Muscle of leg (tissue), 11 donors: Measurements from ENCODE around the gene SREBF2. TPM values are rescaled to one million over a fixed set of nuclear protein-coding genes. Genes with fewer than 3 reads are reported as not detected.

Source experiments
- DNase-seq: peaks from one replicate; pipeline ENCODE4 v3.0.0; 2013
- H3K27ac ChIP-seq: one replicate; pipeline ENCODE4 v1.5.1; 2013; ENCODE audit warnings: mild to moderate bottlenecking, low read length, control low read depth
- H3K27me3 ChIP-seq: one replicate; pipeline ENCODE4 v1.6.1; 2013; ENCODE audit warnings: low read length; ENCODE audit not compliant: control insufficient read depth, insufficient read depth
- H3K36me3 ChIP-seq: one replicate; pipeline ENCODE4 v1.6.1; 2013; ENCODE audit warnings: low read length; ENCODE audit not compliant: control insufficient read depth, insufficient read depth
- H3K4me1 ChIP-seq: one replicate; pipeline ENCODE4 v1.6.1; 2013; ENCODE audit warnings: low read length; ENCODE audit not compliant: control insufficient read depth, insufficient read depth
- H3K4me3 ChIP-seq: one replicate; pipeline ENCODE4 v1.5.1; 2013; ENCODE audit warnings: low read length, control low read depth
- H3K9me3 ChIP-seq: replicated peaks from 2 replicates; pipeline ENCODE4 v1.6.1; 2013; ENCODE audit warnings: low read depth, low read length; ENCODE audit not compliant: control insufficient read depth
- WGBS: methylation state at CpG from one replicate; pipeline ENCODE4 v1.1.5; 2013; ENCODE audit warnings: missing lambda C conversion rate; ENCODE audit not compliant: insufficient coverage; 5-methylcytosine and 5-hydroxymethylcytosine counted together
- polyA plus RNA-seq, 8 donors: library from polyadenylated mRNA; unstranded; fragments of 120-200 nt; gene quantifications; one replicate each; pipeline versions ENCODE4 v1.2.1 to v1.2.3, GENCODE V29; 2013; ENCODE audit warnings: inconsistent platforms in 1 of 8, low replicate concordance in 1 of 8; ENCODE audit not compliant: insufficient read length in 8 of 8, insufficient read depth in 1 of 8
- total RNA-seq: library from RNA; stranded (reverse); fragments of 120-200 nt; gene quantifications from one replicate; pipeline ENCODE4 v1.2.4, GENCODE V29; 2013

SREBF2 gene
- total and polyA plus RNA-seq, 9 donors = 30.9 to 106 (median 81.2) TPM

DNA sequence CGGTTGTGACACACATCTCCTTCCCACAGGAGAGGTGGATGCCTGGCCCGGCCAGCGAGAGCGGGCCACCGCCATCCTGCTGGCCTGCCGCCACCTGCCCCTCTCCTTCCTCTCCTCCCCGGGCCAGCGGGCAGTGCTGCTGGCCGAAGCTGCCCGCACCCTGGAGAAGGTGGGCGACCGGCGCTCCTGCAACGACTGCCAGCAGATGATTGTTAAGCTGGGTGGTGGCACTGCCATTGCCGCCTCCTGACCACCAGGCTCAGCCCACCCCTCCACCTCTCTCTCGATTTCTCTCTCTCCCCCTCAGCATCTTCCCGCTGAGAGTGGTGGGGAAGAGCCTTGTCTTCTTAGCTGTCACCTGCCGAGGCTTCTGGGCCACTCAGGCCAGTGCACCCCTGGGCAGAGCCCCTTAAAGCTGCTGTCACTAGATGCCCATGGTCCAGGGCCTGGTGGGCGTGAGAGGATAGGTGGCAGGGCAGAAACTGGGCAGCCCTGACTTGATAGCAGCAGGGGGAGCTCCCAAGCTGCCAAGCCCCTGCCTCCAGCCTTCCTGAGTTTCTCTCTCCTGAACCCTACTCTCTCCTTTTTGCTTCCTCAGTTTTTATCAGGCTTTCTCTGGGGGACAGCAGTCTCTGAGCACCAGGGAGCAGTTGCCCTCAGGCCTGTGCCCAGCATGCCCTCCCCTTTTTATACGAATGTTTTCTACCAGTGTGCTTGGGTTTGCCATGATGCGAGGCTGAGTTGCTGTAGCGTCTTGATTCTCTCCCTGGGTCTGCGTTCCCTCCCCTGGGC is 72.7 kb downstream of the SREBF2 start:
- DNase-seq = no peak
- Histone ChIP-seq H3K27ac (no peak overlapping the region), H3K36me3 (peaks cover 67% of the 10 kb centered on the region), H3K9me3 (no peaks in the 10 kb centered on the region), H3K27me3 (peaks cover 19% of the 10 kb centered on the region), H3K4me3 (no peak overlapping the region), H3K4me1 (peaks cover 16% of the 10 kb centered on the region)
- 87% methylated on average over 7 of the region's 23 CpGs for whole genome bisulfite sequencing

DNA sequence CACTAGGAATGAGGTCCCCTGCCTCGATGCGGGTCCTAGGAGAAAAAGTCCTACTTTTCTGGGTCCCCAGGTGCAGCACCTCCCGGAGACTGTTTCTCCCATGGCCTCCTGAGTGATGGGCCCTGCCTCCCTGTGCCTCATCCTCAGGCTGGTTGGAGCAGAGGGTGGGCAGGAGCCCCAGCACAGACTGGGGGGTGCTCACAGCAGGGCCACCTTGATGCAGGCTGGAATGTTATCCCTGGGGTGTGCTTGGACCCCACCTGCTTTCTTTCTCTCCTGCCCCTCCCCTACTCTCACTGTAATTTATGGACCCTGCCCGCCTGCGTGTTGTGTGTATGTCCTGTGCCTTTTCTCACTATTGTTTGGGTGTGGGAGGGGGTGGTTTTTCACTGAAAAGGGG is 73.9 kb downstream of the SREBF2 start:
- Histone ChIP-seq H3K9me3 (no peaks in the 10 kb centered on the region), H3K36me3 (peaks cover 57% of the 10 kb centered on the region), H3K27me3 (peaks cover 31% of the 10 kb centered on the region), H3K4me1 (peaks cover 19% of the 10 kb centered on the region), H3K27ac (no peak overlapping the region), H3K4me3 (no peak overlapping the region)
- whole genome bisulfite sequencing = 76% methylated on average over 3 of the region's 5 CpGs
- DNase-seq = no peak

DNA sequence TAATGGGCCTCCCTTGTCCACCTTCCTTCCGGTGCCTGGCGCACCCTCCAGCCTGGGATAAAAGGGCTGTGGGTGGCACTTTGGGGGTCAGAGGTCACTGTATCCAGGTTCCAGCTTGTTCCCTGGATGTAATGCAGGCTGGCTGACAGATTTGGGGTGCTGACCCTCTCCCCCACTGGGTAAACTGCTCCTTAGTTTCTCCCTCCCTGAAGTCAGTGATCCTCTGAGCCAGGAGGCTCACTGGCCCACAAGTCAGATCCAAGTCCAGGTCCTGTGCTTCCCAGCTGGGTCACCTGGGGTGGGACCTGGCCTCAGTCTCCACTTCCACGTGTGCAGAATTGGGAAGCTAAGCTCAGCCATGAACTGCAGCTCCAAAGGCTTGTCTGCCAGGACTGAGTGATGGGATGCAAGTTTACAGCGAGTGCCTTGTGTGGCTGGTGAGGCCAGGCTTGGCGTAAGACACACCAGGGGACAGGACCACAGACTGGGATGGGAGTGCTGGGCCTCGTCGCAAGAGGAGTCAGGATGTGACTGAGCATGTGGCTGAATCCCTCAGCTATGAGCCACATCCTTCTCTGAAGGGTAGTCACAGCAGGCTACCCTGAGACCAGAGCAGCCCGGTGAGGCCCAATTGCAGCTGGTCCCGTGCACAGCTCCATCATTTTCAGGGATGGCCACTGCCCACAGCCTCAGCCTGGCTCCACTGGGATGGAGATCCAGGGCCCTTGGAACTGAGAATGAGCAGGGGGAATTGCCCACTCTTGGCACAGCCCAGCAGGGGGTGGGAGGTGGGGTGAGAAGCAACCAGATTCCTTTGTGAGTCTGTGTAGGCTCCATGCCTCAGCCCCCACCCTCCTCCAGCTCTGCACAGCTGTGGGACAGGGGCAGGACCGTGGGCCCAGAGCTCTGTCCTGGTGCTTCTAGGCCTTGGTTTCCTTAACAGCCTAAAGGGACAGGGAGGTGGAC is 74.8 kb downstream of the SREBF2 start:
- 75% methylated on average over 9 of the region's 10 CpGs for WGBS

DNA sequence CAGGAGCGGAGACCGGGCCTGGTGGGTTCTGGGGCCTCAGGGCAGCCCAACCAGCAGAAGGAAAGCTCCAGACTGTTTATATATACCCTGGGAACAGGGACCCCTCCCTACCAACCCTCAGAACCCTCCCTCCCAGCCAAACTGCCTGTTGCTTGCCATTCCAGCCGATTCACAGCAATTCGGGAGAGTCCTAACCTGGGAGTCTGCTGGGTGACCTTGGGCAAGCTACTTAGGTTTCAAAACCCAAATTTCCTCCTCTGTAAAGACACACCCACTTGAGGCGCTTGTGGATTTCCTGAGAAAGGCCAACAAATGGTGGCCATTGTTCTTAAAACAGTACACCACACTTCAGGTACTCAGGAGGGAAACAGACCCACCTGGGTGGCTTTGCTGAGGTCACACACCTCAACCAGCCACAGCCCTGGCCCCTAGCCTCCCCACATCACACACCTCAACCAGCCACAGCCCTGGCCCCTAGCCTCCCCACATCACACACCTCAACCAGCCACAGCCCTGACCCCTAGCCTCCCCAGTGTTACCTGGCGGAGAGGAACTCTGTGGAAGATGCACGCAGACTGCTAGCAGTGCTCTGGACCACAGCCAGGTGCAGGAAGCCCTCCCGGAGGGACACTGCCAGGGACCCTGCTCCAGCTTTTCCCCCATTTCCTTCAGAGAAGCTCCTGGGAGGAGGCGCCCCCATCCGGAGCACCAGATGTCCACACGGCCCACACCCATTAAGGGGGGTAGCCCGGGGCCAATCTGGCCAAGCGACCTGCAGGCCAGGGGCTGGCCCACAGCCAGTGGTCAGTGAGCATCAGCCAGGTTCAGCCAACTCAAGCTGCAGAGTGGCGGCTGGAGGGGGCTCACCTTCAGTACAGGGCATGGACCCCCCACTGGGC is 75.8 kb downstream of the SREBF2 start:
- peaks cover 50% of the 10 kb centered on the region for H3K27me3 ChIP-seq
- H3K9me3 ChIP-seq = no peaks in the 10 kb centered on the region
- no peak overlapping the region for H3K4me3 ChIP-seq
- DNase-seq = no peak
- 50% methylated on average over 13 of the region's 14 CpGs for WGBS
- peaks cover 38% of the 10 kb centered on the region for H3K36me3 ChIP-seq
- H3K27ac ChIP-seq = no peak overlapping the region
- H3K4me1 ChIP-seq = peaks cover 19% of the 10 kb centered on the region

More for the DNA sequence above, 74.8 kb downstream of the SREBF2 start:
- Histone ChIP-seq H3K4me3 (no peak overlapping the region), H3K9me3 (no peaks in the 10 kb centered on the region), H3K36me3 (peaks cover 48% of the 10 kb centered on the region), H3K4me1 (peaks cover 19% of the 10 kb centered on the region), H3K27ac (no peak overlapping the region), H3K27me3 (peaks cover 40% of the 10 kb centered on the region)
- no peak for DNase-seq

DNA sequence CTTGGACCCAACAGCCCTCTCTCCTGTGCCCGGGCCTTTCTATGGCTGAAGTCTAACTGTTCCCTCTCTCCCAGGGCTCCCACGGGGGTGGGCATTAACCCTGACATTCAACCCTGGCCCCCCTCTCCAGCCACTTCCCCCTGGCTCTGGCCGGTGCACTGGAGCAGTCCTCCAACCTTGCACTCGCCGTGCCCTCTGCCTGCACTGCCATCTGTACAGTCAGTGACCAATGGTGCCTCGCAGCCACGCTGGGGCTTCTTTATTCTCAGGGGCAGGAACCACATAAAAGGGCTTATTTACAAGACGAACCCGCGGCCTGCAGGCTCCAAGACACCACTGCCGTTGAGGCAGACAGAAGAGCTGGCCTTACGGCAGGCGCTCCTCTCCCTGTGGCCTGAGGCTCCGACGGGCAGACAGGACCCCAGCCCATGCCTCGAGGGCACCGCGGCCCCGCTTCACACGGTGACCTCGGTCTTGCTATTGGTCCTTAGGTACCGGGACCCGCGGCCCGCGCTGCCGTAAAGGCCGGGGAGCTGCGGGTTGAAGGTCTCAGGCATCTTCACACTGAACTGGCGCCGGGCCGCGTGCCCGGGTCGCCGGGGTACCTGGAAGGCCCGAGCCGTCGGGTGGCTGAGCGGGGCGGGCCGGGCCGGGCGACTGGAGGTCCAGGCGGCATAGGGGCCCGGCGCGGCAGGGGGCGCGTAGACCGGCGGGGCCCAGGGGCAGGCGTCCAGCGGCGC is 76.6 kb downstream of the SREBF2 start:
- no peak for DNase-seq
- H3K36me3 ChIP-seq = peaks cover 30% of the 10 kb centered on the region
- H3K4me1 ChIP-seq = peaks cover 19% of the 10 kb centered on the region
- H3K4me3 ChIP-seq = no peak overlapping the region
- H3K9me3 ChIP-seq = no peaks in the 10 kb centered on the region
- 17% methylated on average over 55 of the region's 55 CpGs for WGBS
- H3K27ac ChIP-seq = no peak overlapping the region
- peaks cover 55% of the 10 kb centered on the region for H3K27me3 ChIP-seq

DNA sequence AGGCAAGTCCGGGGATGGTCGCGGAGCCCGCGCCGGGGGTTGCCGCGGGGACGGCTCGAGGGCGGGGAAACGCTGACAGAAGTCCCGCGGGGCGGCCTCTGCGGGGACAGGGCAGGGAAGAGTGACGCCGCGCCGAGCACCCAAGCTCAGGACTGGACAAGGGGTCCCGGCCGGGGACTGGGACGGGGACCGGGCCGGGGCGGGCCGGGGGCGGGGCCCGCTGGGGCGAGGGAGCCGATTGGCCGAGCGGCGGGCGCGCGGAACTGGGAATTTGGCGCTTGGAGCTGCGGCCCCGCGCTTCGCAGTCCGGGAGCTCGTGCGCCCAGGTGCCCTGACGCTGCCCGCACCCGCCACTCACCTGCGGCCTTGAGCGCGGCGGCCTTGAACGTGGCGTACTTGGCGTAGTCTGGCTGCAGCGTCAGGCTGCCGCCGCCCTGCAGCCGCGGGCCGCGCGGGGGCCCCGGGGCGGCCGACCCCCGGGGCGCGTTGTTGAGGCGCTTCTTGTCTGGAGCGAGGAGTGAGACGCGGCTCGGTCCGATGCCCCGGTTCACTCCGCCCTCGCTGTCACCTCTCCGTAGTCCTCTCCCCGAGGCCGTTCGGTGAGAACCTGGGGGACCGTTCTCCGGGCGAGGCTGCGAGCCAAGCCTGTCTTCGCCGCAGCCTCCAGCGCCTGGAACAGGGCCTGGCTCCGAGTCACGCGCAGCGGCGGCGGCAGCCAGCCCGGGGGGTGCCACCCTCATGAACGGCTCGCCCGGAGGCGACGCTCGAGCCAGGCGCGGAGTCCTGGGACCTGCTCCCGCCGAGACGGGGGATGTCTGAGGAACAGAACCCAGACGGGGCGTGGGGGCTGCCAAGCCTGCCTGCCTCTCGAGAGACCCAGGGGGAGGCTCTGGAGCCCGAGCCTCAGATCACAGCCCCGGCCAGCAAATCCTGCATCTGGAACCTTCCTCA is 77.4 kb downstream of the SREBF2 start:
- Histone ChIP-seq H3K4me1 (peaks cover 22% of the 10 kb centered on the region), H3K36me3 (peaks cover 22% of the 10 kb centered on the region), H3K27me3 (peaks cover 59% of the 10 kb centered on the region), H3K9me3 (no peaks in the 10 kb centered on the region), H3K27ac (no peak overlapping the region), H3K4me3 (peak overlapping the region; percentile 24)
- no peak for DNase-seq
- under 1% methylated on average over 109 of the region's 112 CpGs for WGBS

DNA sequence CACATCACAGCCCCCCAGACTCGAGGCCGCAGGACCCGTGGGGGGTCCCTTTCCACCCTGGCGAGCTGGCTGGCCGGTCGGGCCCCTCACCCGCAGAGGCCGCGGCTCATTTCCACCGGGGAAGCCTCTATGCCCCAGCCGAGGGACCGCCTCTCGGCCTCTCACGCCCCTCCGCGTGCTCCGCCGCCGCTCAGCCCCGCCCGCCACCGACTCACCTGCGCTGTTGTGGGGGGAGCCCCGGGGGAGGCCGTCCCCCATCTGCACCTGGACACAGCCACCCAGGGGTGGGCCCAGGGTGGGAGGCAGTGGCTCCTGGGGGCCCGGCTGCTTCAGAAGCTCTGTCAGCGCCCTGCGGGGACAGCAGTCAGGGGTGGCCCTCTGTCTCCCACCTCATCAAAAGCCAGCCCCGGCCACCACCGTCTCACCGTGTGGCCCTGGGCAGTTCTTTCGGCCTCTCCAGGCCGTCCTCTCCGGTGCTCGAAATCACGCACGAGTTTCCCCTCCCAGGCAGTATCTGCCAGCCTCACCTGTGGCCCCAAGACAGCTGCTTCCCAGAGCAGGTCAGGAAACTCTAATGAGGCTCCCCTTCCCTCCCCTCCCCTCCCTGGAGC is 78.2 kb downstream of the SREBF2 start:
- WGBS = 12% methylated on average over 15 of the region's 37 CpGs
- H3K27me3 ChIP-seq = peaks cover 67% of the 10 kb centered on the region
- H3K36me3 ChIP-seq = peaks cover 14% of the 10 kb centered on the region
- H3K9me3 ChIP-seq = no peaks in the 10 kb centered on the region
- H3K27ac ChIP-seq = no peak overlapping the region
- no peak for DNase-seq
- peaks cover 25% of the 10 kb centered on the region for H3K4me1 ChIP-seq
- no peak overlapping the region for H3K4me3 ChIP-seq

DNA sequence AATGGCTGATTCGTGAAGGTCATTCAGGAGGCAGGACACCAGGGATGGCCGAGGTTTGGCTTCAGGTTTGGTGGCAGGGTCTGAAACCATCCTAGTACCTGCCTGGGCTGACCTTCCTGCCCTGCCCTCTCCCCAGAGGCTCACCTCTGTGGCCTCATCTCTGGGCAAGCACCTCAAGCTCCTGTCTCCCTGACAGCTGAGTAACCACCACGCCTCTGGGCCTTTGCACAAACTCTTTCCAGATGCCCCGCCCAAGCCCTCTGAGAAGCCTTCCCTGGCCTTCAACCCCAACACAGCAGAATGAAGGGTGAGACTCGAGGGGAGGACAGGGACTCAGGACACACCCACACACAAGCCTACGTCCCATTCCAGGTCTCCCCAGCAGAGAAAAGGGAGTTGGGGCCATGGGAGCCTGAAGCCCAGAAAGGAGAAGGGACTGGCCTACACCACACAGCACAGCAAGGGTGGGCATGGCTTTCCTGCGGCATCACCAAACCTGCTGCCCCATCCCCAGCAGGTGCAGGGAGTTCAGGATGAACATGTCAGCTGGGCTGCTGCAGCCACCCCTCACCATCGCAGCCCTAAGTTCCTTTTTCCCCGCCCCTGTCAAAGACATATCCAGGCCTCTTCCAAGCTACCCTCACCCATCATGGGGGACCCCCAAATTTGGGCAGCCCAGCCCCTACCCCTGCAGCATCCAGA is 79.6 kb downstream of the SREBF2 start:
- Histone ChIP-seq H3K9me3 (no peaks in the 10 kb centered on the region), H3K27ac (no peak overlapping the region), H3K27me3 (peaks cover 81% of the 10 kb centered on the region), H3K4me3 (no peak overlapping the region), H3K36me3 (peaks cover under 1% of the 10 kb centered on the region), H3K4me1 (peaks cover 27% of the 10 kb centered on the region)
- no peak for DNase-seq
- WGBS = 77% methylated on average over 8 of the region's 9 CpGs
